Measurements from ENCODE around the gene PNMA6A.
"Not testable (repeated sequence)": the region's sequence is repeated elsewhere in the genome, so short reads cannot be mapped to it uniquely, and the experiment has no call there.

PNMA6A gene

DNA sequence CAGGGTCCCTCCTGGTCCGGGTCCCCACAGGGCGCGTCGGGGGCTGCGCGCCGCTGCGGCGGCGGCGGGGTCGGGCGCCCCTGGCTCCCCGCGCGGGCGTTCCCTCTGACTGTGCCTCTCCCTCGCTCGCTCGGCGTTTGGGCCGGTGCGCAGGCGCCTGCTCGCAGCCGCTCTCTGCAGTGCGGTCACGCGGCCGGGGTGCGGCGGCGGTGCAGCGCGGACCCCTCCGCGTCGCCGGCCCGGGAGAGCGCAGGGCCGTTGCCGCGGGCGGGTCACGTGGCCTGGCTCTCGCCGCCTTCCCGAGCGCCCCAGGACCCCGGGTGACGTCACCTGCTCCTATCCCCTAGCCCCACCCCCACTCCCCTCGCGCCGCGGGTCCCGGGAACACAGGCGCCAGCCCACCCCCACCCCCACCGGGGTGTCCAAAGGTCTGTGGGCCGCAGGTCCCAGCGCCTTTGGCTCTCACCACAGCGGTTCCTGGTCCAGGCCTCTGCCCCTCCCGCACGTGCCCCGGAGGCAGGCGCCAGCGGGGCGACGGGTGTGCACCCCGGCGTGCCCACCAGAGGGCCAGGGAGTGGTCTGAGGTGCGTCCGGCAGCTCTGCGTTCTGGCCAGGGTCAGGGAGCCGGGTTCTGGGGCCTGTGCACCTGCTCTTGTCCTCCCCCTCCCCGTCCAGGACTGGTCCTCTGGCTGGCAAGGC is 5.3 kb downstream of the PNMA6A start:
- DNase-seq, result not testable (repeated sequence)

DNA sequence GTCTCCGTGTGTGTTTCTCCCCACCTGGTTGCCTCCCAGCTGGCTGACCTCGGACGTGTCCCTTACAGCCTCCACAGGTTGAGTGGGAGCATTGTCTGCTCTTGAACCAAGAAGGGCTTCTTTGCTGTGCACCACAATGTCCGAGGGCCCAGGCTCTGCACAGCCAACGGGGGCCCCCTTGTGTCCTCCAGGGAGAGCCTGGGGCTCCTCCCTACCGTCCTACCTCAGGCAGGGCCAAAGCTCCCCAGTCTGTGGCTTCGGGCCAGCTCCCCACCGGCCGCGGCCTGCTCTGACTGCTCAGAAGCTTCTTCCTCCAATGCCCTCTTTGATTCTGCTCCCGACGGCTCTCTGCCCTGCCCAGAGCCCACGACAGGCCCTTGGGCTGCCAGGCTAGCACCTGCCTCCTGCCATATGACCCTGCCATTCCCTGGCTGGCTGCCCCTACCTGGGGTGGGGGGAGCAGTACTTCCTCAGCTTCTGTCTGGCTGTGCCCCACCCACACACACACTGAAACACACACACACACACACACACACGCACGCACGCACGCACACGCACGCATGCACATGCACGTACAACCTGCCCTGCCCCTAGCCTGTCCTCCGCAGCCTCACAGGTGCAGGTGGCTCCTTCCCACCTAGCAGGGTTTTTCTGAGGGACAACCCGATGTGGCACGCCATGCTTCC is 11.1 kb downstream of the PNMA6A start:
- not testable (repeated sequence) for DNase-seq

DNA sequence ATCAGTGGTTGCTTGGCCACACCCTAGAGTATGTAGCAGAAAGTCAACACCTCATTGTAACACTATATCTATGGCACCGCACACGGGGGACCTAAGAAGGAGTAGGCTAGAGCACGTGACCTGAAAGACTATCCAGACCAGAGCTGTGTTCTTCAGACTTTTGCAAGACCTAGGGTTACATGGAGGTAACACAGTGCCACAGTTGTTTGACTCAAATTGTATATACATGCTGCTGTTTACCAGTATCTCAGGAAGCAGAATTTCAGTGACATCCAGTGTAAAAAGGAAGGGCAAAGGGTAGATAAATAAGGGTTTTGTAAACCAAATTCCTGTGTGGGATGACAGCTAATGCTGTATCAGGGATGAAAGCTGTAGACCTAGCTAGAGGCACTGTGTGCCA is 30.2 kb downstream of the PNMA6A start:
- DNase-seq, result no peak

DNA sequence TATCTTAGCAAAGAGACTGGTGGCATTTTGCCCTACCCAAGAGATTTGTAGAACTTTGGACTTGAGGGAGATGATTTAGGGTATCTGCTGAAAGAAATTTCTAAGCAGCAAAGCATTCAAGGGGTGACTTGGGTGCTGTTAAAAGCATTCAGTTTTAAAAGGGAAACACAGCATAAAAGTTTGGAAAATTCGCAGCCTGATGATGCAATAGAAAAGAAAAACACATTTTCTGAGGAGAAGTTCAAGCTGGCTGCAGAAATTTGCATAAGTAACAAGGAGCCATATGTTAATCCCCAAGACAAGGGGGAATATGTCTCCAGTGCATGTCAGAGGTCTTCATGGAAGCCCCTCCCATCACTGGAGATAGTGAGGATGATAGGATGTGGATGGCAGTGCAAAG is 32.7 kb downstream of the PNMA6A start:
- not testable (repeated sequence) for DNase-seq

- DNase-seq, result not testable (repeated sequence)
These were observed 34.0 kb downstream of the PNMA6A start for GRCh38 chrX:153106092-153106801.

GRCh38 chrX:153110735-153111134 is 38.5 kb downstream of the PNMA6A start:
- not testable (repeated sequence) for DNase-seq

DNA sequence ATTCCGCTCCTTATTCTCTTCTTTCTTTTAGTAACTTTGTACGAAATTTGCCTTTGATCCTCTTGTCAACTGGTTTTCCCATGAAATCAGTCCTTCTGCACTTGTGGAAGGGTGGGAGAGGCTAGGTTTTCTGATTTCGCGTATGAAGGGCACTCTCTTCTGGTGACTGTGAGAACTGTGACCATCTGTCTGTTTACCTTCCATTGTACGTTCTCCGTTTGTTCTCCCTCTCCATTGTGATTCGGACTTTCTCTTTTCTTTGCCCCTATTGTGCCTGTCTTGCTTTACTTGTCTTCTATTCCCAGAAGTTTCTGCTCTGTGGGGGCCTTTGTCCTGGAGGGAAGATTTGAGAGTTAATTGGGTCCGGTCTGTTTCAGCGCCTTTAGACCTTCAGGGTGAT is 41.6 kb downstream of the PNMA6A start:
- not testable (repeated sequence) for DNase-seq

DNA sequence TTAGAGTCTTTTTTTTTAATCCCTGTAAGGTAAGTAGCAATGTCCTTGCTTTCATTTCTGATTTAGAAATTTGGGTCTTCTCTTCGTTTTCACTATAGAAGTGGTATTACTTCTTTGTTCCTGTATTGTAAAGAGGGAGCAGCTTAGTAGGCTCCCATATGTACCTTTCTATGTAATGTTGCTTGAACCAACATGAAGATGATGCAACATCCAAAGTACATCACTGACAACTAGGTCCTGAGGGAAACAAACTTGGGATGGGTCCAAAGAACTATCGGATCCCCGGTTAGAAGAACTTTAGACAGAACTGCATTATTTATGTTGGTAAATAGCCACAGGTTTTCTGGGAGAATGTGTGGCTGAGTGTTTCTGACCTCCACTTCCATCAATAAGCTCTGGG is 45.5 kb downstream of the PNMA6A start:
- DNase-seq, result not testable (repeated sequence)

GRCh38 chrX:153120230-153120629 is 48.0 kb downstream of the PNMA6A start:
- not testable (repeated sequence) for DNase-seq

- not testable (repeated sequence) for DNase-seq
These were observed 51.2 kb downstream of the PNMA6A start for GRCh38 chrX:153123468-153123867.
